ENCODE measurements around the gene SOX12. TPM values are rescaled to one million over a fixed set of nuclear protein-coding genes. Genes with fewer than 3 reads are reported as not detected.
A peak's percentile ranks its signal among the peaks of the same experiment; 100 is the strongest.

Gene SOX12
- total RNA-seq, 1 donor from 2014 or later: 30.8 TPM

- peaks cover 35% of the 10 kb centered on the region for H3K4me1 Mint-ChIP-seq (ENCODE audit: unreplicated experiment)
- peak; percentile 94 for DNase-seq (ENCODE audit: extremely low spot score, unreplicated experiment)
- H3K27ac Mint-ChIP-seq (ENCODE audit: unreplicated experiment): peak overlapping the region; percentile 65
- peak overlapping the region; percentile 78 for H3K4me3 Mint-ChIP-seq (ENCODE audit: unreplicated experiment)
- no peaks in the 10 kb centered on the region for H3K36me3 Mint-ChIP-seq (ENCODE audit: unreplicated experiment)
- H3K27me3 Mint-ChIP-seq (ENCODE audit: unreplicated experiment): no peaks in the 10 kb centered on the region
- no peaks in the 10 kb centered on the region for H3K9me3 Mint-ChIP-seq (ENCODE audit: unreplicated experiment)
- TF ChIP-seq CTCF (IDR thresholded peaks at IDR 0.05): no peak
These were observed 2.1 kb downstream of the SOX12 start for GRCh38 chr20:327186-328026.

DNA sequence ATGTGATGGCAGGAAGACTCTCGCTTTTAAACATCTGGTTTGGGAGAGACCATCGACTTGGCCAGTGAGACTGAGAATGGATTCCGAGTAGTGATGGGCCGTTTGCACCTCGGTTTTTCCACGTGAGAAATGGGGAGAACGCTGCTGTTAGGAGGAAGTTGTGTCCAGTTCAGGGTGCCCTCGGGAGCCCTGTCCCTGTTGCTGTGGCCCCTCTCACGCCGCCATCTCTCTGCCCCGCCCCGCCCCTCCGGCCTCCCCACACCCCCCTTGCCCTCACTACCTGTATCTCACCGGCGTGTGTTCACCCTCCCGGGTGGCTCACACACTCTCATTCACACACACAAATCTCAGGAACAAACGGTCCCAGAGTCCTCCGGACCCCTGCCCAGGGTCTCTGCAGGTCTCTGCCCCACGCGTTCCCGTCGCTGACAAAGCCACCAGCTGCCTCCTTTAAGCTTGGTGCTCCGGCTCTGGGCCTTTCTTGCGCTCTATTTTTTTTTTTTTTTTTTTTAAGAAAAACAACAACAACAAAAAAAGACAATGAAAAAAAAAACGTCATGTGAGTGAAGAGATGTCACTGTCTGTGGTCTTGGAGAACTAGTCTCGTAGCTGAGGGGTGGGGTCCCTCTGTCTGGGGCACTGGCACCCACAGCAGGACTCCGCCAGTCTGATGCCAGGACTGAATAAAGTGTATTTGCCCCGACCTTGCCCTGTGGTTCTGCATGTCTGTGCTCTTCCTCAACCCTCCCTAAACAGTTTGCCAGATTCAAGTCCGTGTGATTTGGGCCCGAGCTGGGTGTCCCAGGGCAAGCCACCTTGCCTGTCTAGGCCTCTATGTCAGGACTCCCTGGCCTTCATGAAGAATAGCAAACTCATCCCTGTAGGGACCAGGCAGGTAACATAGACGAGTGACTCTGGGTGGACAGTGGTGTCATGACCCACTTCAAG is 2.9 kb downstream of the SOX12 start:
- H3K4me1 Mint-ChIP-seq (ENCODE audit: unreplicated experiment): peaks cover 35% of the 10 kb centered on the region
- no peak for TF ChIP-seq CTCF (IDR thresholded peaks at IDR 0.05)
- peak overlapping the region; percentile 78 for H3K4me3 Mint-ChIP-seq (ENCODE audit: unreplicated experiment)
- peak overlapping the region; percentile 52 for H3K27ac Mint-ChIP-seq (ENCODE audit: unreplicated experiment)
- no peaks in the 10 kb centered on the region for H3K36me3 Mint-ChIP-seq (ENCODE audit: unreplicated experiment)
- H3K27me3 Mint-ChIP-seq (ENCODE audit: unreplicated experiment): no peaks in the 10 kb centered on the region
- DNase-seq (ENCODE audit: extremely low spot score, unreplicated experiment): no peak
- no peaks in the 10 kb centered on the region for H3K9me3 Mint-ChIP-seq (ENCODE audit: unreplicated experiment)

DNA sequence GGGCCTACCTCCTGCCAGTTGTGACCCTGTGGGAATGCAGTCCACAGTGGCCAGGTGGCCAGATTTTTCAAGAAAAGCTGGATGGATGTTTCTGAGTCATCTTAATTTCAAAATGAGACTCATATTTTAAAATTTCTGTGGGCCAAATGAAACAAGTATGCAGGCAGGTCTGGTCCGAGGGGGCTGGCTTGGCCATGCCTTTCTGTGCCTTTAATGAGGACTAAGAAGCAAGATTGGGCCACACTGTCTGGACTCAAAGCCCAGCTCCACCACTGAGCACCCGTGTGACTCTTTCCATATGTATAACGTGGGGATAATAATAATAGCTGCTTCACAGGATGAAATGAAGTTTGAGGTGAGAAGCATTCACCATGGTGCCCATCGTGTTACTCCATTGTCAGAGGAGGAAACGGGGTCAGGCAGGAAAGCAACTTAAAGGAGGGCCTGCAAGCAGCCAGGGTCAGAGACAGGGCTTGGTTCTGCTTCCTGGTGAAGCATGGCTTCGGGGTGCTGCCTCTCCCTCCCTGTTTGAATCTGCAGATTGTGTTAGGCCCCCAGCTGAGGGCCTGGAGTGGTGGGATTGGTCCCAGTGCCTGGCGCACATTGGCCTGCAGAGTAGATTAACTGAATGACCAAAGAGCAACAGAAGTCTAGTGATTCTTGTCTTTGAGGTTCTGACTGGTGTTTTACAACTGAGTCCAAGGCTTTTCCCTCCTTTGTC is 3.8 kb downstream of the SOX12 start:
- Mint-ChIP-seq H3K36me3 (ENCODE audit: unreplicated experiment) (no peaks in the 10 kb centered on the region), H3K27ac (ENCODE audit: unreplicated experiment) (peak overlapping the region; percentile 31), H3K4me3 (ENCODE audit: unreplicated experiment) (peak overlapping the region; percentile 78), H3K4me1 (ENCODE audit: unreplicated experiment) (peaks cover 31% of the 10 kb centered on the region), H3K9me3 (ENCODE audit: unreplicated experiment) (no peaks in the 10 kb centered on the region), H3K27me3 (ENCODE audit: unreplicated experiment) (no peaks in the 10 kb centered on the region)
- no peak for TF ChIP-seq CTCF (IDR thresholded peaks at IDR 0.05)
- DNase-seq (ENCODE audit: extremely low spot score, unreplicated experiment): no peak

- no peak for DNase-seq (ENCODE audit: extremely low spot score, unreplicated experiment)
- no peaks in the 10 kb centered on the region for H3K36me3 Mint-ChIP-seq (ENCODE audit: unreplicated experiment)
- H3K4me1 Mint-ChIP-seq (ENCODE audit: unreplicated experiment): peaks cover 31% of the 10 kb centered on the region
- H3K4me3 Mint-ChIP-seq (ENCODE audit: unreplicated experiment): no peak overlapping the region
- H3K27me3 Mint-ChIP-seq (ENCODE audit: unreplicated experiment): no peaks in the 10 kb centered on the region
- H3K27ac Mint-ChIP-seq (ENCODE audit: unreplicated experiment): peak overlapping the region; percentile 34
- no peaks in the 10 kb centered on the region for H3K9me3 Mint-ChIP-seq (ENCODE audit: unreplicated experiment)
- TF ChIP-seq CTCF (IDR thresholded peaks at IDR 0.05): no peak
These were observed 4.5 kb downstream of the SOX12 start for GRCh38 chr20:329851-330232.
